CD8-positive, alpha-beta memory T cell (primary cell): ENCODE data around the gene SERBP1. TPM values are rescaled to one million over a fixed set of nuclear protein-coding genes. Genes with fewer than 3 reads are reported as not detected.

Experiments
- CTCF ChIA-PET: fragments of 350-600 bp; sonication (Branson Sonifier 250); formaldehyde crosslinking; loops from one replicate; lab custom pipeline; 2021; ENCODE audit warnings: antibody characterized with exemption; lab: Charles Lee
- POLR2A ChIA-PET: fragments of 350-600 bp; sonication (Branson Sonifier 250); formaldehyde crosslinking; loops from one replicate; lab custom pipeline; 2021; ENCODE audit warnings: antibody characterized with exemption; lab: Charles Lee
- DNase-seq, 5 donors: peaks; one replicate each; pipeline versions ENCODE4 v3.0.0 to v3.0.0-alpha.2; 2020 to 2022; ENCODE audit warnings: mixed read lengths in 1 of 5
- H3K27ac ChIP-seq: one replicate; pipeline ENCODE4 v1.7.0; 2013; ENCODE audit warnings: low read depth, mild to moderate bottlenecking, low read length, moderate library complexity
- H3K27me3 ChIP-seq: 2 replicates; pipeline ENCODE4 v1.7.0; 2013; ENCODE audit warnings: low read length, mild to moderate bottlenecking; ENCODE audit not compliant: insufficient read depth, poor library complexity, severe bottlenecking
- H3K36me3 ChIP-seq: 2 replicates; pipeline ENCODE4 v1.7.0; 2013; ENCODE audit warnings: mild to moderate bottlenecking, low read length, moderate library complexity; ENCODE audit not compliant: insufficient read depth
- H3K4me1 ChIP-seq: 2 replicates; pipeline ENCODE4 v1.7.0; 2013; ENCODE audit warnings: mild to moderate bottlenecking, low read length, moderate library complexity; ENCODE audit not compliant: insufficient read depth
- H3K4me3 ChIP-seq: 2 replicates; pipeline ENCODE4 v1.7.0; 2013; ENCODE audit warnings: mild to moderate bottlenecking, low read length
- H3K9me3 ChIP-seq: 2 replicates; pipeline ENCODE4 v1.7.0; 2013; ENCODE audit warnings: mild to moderate bottlenecking, low read length
- H3K27ac Mint-ChIP-seq, 8 donors: one replicate each; pipeline ENCODE4 v1.8.0; 2020 to 2021; ENCODE audit warnings: mixed read lengths in 8 of 8, mild to moderate bottlenecking in 6 of 8, inconsistent platforms in 3 of 8, moderate library complexity in 3 of 8
- H3K27me3 Mint-ChIP-seq, 2 donors: one replicate each; pipeline ENCODE4 v1.8.0; 2020 to 2021; ENCODE audit warnings: mixed read lengths in 2 of 2, mild to moderate bottlenecking in 1 of 2, moderate library complexity in 1 of 2
- H3K36me3 Mint-ChIP-seq, 3 donors: one replicate each; pipeline ENCODE4 v1.8.0; 2020 to 2021; ENCODE audit warnings: mixed read lengths in 3 of 3, inconsistent platforms in 1 of 3, mild to moderate bottlenecking in 1 of 3
- H3K4me1 Mint-ChIP-seq, 3 donors: one replicate each; pipeline ENCODE4 v1.8.0; 2020 to 2021; ENCODE audit warnings: mixed read lengths in 3 of 3, inconsistent platforms in 1 of 3, mild to moderate bottlenecking in 1 of 3
- H3K4me3 Mint-ChIP-seq, 7 donors: one replicate each; pipeline ENCODE4 v1.8.0; 2020 to 2021; ENCODE audit warnings: mixed read lengths in 7 of 7, mild to moderate bottlenecking in 6 of 7, moderate library complexity in 4 of 7, inconsistent platforms in 2 of 7
- H3K9me3 Mint-ChIP-seq, 5 donors: one replicate each; pipeline ENCODE4 v1.8.0; 2020 to 2022; ENCODE audit warnings: mixed read lengths in 5 of 5, mild to moderate bottlenecking in 3 of 5, moderate library complexity in 2 of 5, inconsistent platforms in 1 of 5
- polyA plus RNA-seq: library from polyadenylated mRNA; unstranded; fragments of 300-500 nt; fragmentation: Illumina TruSeq; gene quantifications from one replicate; pipeline ENCODE4 v1.2.3, GENCODE V29; 2021
- total RNA-seq, 2 experiments: library from RNA; stranded (reverse); gene quantifications; one replicate each; pipeline ENCODE4 v1.2.3, GENCODE V29; 2021

The SERBP1 gene
- total and polyA plus RNA-seq, 3 experiments from 2014 or later, result 127 to 549 (median 545) TPM

- ChIA-PET CTCF (no interaction called here), POLR2A (no interaction called here)
- Histone ChIP-seq H3K27ac (no peak overlapping the region), H3K4me1 (no peaks in the 10 kb centered on the region), H3K36me3 (no peaks in the 10 kb centered on the region), H3K9me3 (no peaks in the 10 kb centered on the region), H3K27me3 (no peaks in the 10 kb centered on the region), H3K4me3 (no peak overlapping the region)
- no peak overlapping the region for H3K27ac Mint-ChIP-seq
- H3K27me3 Mint-ChIP-seq, result no peaks in the 10 kb centered on the region
- peaks cover 7 to 25% (median 20%) of the 10 kb centered on the region in 5 donors for H3K9me3 Mint-ChIP-seq
- H3K36me3 Mint-ChIP-seq, result peaks cover 15 to 47% (median 21%) of the 10 kb centered on the region in 3 donors
- no peaks in the 10 kb centered on the region for H3K4me1 Mint-ChIP-seq
- no peak for DNase-seq
- H3K4me3 Mint-ChIP-seq, result no peak overlapping the region
Observed at GRCh38 chr1:67382292-67382691, 47.9 kb downstream of the SERBP1 start.

GRCh38 chr1:67381154-67381553, 49.0 kb downstream of the SERBP1 start:
- Mint-ChIP-seq H3K27ac (peak overlapping the region in 1 of 8 donors; percentile 23), H3K4me1 (no peaks in the 10 kb centered on the region), H3K36me3 (peaks cover 12 to 43% (median 25%) of the 10 kb centered on the region in 3 donors), H3K4me3 (no peak overlapping the region), H3K27me3 (no peaks in the 10 kb centered on the region), H3K9me3 (peaks cover 7 to 24% (median 20%) of the 10 kb centered on the region in 5 donors)
- Histone ChIP-seq H3K4me1 (no peaks in the 10 kb centered on the region), H3K9me3 (no peaks in the 10 kb centered on the region), H3K36me3 (no peaks in the 10 kb centered on the region), H3K27ac (no peak overlapping the region), H3K27me3 (no peaks in the 10 kb centered on the region), H3K4me3 (no peak overlapping the region)
- no peak for DNase-seq
- ChIA-PET POLR2A (no interaction called here), CTCF (interaction anchor here (0.5 kb wide), 1 partner anchor 19 kb away, joined by 3 read pairs; no protein-coding TSS in a partner anchor)

- Mint-ChIP-seq H3K9me3 (no peaks in the 10 kb centered on the region), H3K4me1 (no peaks in the 10 kb centered on the region), H3K27ac (no peak overlapping the region), H3K4me3 (no peak overlapping the region), H3K27me3 (no peaks in the 10 kb centered on the region), H3K36me3 (peaks cover 2 to 14% (median 14%) of the 10 kb centered on the region in 3 donors)
- Histone ChIP-seq H3K36me3 (no peaks in the 10 kb centered on the region), H3K9me3 (no peaks in the 10 kb centered on the region), H3K27me3 (no peaks in the 10 kb centered on the region), H3K27ac (no peak overlapping the region), H3K4me3 (no peak overlapping the region), H3K4me1 (no peaks in the 10 kb centered on the region)
- CTCF ChIA-PET, result no interaction called here
- POLR2A ChIA-PET, result no interaction called here
- DNase-seq, result no peak
Observed at GRCh38 chr1:67377253-67377652, 52.9 kb downstream of the SERBP1 start.

- H3K27me3 ChIP-seq, result no peaks in the 10 kb centered on the region
- no peak overlapping the region for H3K4me3 ChIP-seq
- H3K4me1 ChIP-seq, result no peaks in the 10 kb centered on the region
- POLR2A ChIA-PET, result no interaction called here
- CTCF ChIA-PET, result no interaction called here
- Mint-ChIP-seq H3K4me1 (no peaks in the 10 kb centered on the region), H3K27me3 (no peaks in the 10 kb centered on the region), H3K36me3 (peaks cover 2 to 15% (median 10%) of the 10 kb centered on the region in 3 donors), H3K4me3 (no peak overlapping the region), H3K9me3 (no peaks in the 10 kb centered on the region), H3K27ac (no peak overlapping the region)
- H3K36me3 ChIP-seq, result no peaks in the 10 kb centered on the region
- H3K9me3 ChIP-seq, result no peaks in the 10 kb centered on the region
- DNase-seq, result no peak
- H3K27ac ChIP-seq, result no peak overlapping the region
Observed at GRCh38 chr1:67376381-67376780, 53.8 kb downstream of the SERBP1 start.

- no peak overlapping the region for H3K4me3 Mint-ChIP-seq
- Histone ChIP-seq H3K4me1 (no peaks in the 10 kb centered on the region), H3K9me3 (no peaks in the 10 kb centered on the region), H3K36me3 (no peaks in the 10 kb centered on the region), H3K27ac (no peak overlapping the region), H3K27me3 (no peaks in the 10 kb centered on the region), H3K4me3 (no peak overlapping the region)
- H3K27me3 Mint-ChIP-seq, result no peaks in the 10 kb centered on the region
- POLR2A ChIA-PET, result interaction anchor here (0.5 to 0.6 kb wide), 2 partner anchors 45 to 64 kb away, joined by 3 read pairs; no protein-coding TSS in a partner anchor
- H3K4me1 Mint-ChIP-seq, result no peaks in the 10 kb centered on the region
- DNase-seq, result no peak
- peaks cover 0 to 9% (median 7%) of the 10 kb centered on the region in 3 donors for H3K36me3 Mint-ChIP-seq
- no peaks in the 10 kb centered on the region for H3K9me3 Mint-ChIP-seq
- CTCF ChIA-PET, result no interaction called here
- peak overlapping the region in 1 of 8 donors; percentile 48 for H3K27ac Mint-ChIP-seq
Observed at GRCh38 chr1:67372898-67373297, 57.3 kb downstream of the SERBP1 start.

DNA sequence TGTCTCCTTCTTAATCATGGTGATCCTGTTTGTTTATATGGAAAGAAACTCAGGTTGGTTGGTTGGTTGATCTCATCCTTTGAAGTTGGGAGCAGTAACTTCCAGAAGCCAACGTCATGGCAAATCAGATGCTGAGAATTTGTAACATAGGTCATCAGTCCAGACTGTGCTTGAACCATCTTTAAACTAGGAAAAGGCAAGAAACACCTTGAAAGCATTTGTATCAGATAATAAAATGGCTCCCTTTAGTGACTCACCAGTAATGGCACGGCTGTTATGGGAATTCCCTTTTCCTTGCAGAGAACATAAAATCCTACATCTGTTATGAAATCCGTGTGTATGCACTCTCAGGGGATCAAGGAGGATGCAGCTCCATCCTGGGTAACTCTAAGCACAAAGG, 58.1 kb downstream of the SERBP1 start:
- Histone ChIP-seq H3K36me3 (no peaks in the 10 kb centered on the region), H3K27me3 (no peaks in the 10 kb centered on the region), H3K4me1 (no peaks in the 10 kb centered on the region), H3K4me3 (no peak overlapping the region), H3K27ac (no peak overlapping the region), H3K9me3 (no peaks in the 10 kb centered on the region)
- Mint-ChIP-seq H3K9me3 (no peaks in the 10 kb centered on the region), H3K36me3 (peaks cover 0 to 8% (median 7%) of the 10 kb centered on the region in 3 donors), H3K4me3 (no peak overlapping the region), H3K4me1 (no peaks in the 10 kb centered on the region), H3K27ac (peak overlapping the region in 1 of 8 donors; percentile 32), H3K27me3 (no peaks in the 10 kb centered on the region)
- ChIA-PET CTCF (no interaction called here), POLR2A (interaction anchor here (0.6 kb wide), 1 partner anchor 9 kb away, joined by 4 read pairs; no protein-coding TSS in a partner anchor)
- no peak for DNase-seq

GRCh38 chr1:67371681-67372080, 58.5 kb downstream of the SERBP1 start:
- ChIA-PET CTCF (interaction anchor here (0.7 kb wide), 1 partner anchor 357 kb away, joined by 3 read pairs; no protein-coding TSS in a partner anchor), POLR2A (interaction anchor here (0.6 kb wide), 1 partner anchor 8 kb away, joined by 4 read pairs; no protein-coding TSS in a partner anchor)
- Mint-ChIP-seq H3K36me3 (peaks cover 0 to 7% (median 5%) of the 10 kb centered on the region in 3 donors), H3K4me3 (no peak overlapping the region), H3K27ac (peak overlapping the region in 2 of 8 donors; percentile 9 to 32), H3K27me3 (no peaks in the 10 kb centered on the region), H3K4me1 (no peaks in the 10 kb centered on the region), H3K9me3 (no peaks in the 10 kb centered on the region)
- Histone ChIP-seq H3K36me3 (no peaks in the 10 kb centered on the region), H3K27me3 (no peaks in the 10 kb centered on the region), H3K27ac (no peak overlapping the region), H3K4me1 (no peaks in the 10 kb centered on the region), H3K9me3 (no peaks in the 10 kb centered on the region), H3K4me3 (no peak overlapping the region)
- DNase-seq, result no peak

GRCh38 chr1:67371043-67371442, 59.2 kb downstream of the SERBP1 start:
- Mint-ChIP-seq H3K4me1 (no peaks in the 10 kb centered on the region), H3K27me3 (no peaks in the 10 kb centered on the region), H3K9me3 (no peaks in the 10 kb centered on the region), H3K4me3 (no peak overlapping the region), H3K27ac (peak overlapping the region in 1 of 8 donors; percentile 19), H3K36me3 (peaks cover 0 to 7% (median 5%) of the 10 kb centered on the region in 3 donors)
- no peaks in the 10 kb centered on the region for H3K9me3 ChIP-seq
- ChIA-PET POLR2A (no interaction called here), CTCF (interaction anchor here (0.7 kb wide), 1 partner anchor 357 kb away, joined by 3 read pairs; no protein-coding TSS in a partner anchor)
- H3K4me3 ChIP-seq, result no peak overlapping the region
- no peaks in the 10 kb centered on the region for H3K4me1 ChIP-seq
- no peaks in the 10 kb centered on the region for H3K36me3 ChIP-seq
- no peak overlapping the region for H3K27ac ChIP-seq
- DNase-seq, result no peak
- no peaks in the 10 kb centered on the region for H3K27me3 ChIP-seq
